HepG2 (cell line): ENCODE results near the gene TTC4. TPM values are rescaled to one million over a fixed set of nuclear protein-coding genes. Genes with fewer than 3 reads are reported as not detected.

Source experiments
- ATAC-seq: fragments of 200-7000 bp; cut with Tn5 transposase; 3 replicates; pipeline ENCODE4 v1.9.1; 2020; ENCODE audit warnings: mild to moderate bottlenecking, moderate library complexity
- BruUV-seq: library from RNA; stranded (reverse); fragments of 400-500 nt; replicated peaks from 2 replicates; lab custom pipeline; 2021; lab: Mats Ljungman, UMichigan
- CTCF ChIA-PET: fragments of 300-600 bp; formaldehyde crosslinking; extraction: SDS; loops from one replicate; lab custom pipeline; 2021; ENCODE audit warnings: low total read pairs, inconsistent platforms, low intra/inter-chr PET ratio; lab: Yijun Ruan, JAX
- POLR2A ChIA-PET: fragments of 350-600 bp; sonication (Branson Sonifier 250); formaldehyde crosslinking; loops from one replicate; lab custom pipeline; 2020; ENCODE audit warnings: antibody characterized with exemption, inconsistent platforms; lab: Yijun Ruan, JAX
- DNase-seq: peaks from one replicate; pipeline ENCODE4 v3.0.0-alpha.2; 2015; ENCODE audit warnings: low spot score
- FAIRE-seq: peaks from 3 replicates; lab custom pipeline; 2011; peaks lifted over from hg19 to GRCh38; lab: Jason Lieb, UNC
- H2AFZ ChIP-seq: one replicate; pipeline ENCODE4 v1.6.1; 2011; ENCODE audit warnings: low read length, inconsistent platforms
- H3K27ac ChIP-seq: fragments of 300-600 bp; 3 replicates; pipeline ENCODE4 v1.8.0; 2011; ENCODE audit warnings: mixed run types, mild to moderate bottlenecking, mixed read lengths, low read length, inconsistent platforms; ENCODE audit not compliant: insufficient read depth; ENCODE audit errors: extremely low read length
- H3K27me3 ChIP-seq, 2 experiments: fragments of 200-600 bp in 1 of 2; 2 replicates in 1 of 2; 3 replicates in 1 of 2; pipeline versions ENCODE4 v1.6.0 to v1.8.0; 2011; ENCODE audit warnings: low read length in 2 of 2, mild to moderate bottlenecking in 2 of 2, moderate library complexity in 2 of 2, inconsistent platforms in 1 of 2; ENCODE audit not compliant: insufficient read depth in 2 of 2, control insufficient read depth in 1 of 2
- H3K36me3 ChIP-seq, 2 experiments: fragments of 200-600 bp in 1 of 2; replicated peaks in 1 of 2; 2 replicates in 1 of 2; 3 replicates in 1 of 2; pipeline versions ENCODE4 v1.5.1 to v1.8.0; 2011; ENCODE audit warnings: low read length in 2 of 2, inconsistent platforms in 1 of 2; ENCODE audit not compliant: insufficient read depth in 2 of 2, control insufficient read depth in 1 of 2
- H3K4me1 ChIP-seq: 2 replicates; pipeline ENCODE4 v1.5.1; 2012; ENCODE audit warnings: low read length, inconsistent platforms; ENCODE audit not compliant: insufficient read depth
- H3K4me2 ChIP-seq: 2 replicates; pipeline ENCODE4 v1.6.0; 2011; ENCODE audit warnings: low read depth, low read length, inconsistent platforms
- H3K4me3 ChIP-seq, 3 experiments: fragments of 200-600 bp in 1 of 3; sonication (generic), shearing (Covaris generic) in 1 of 3; replicated peaks in 1 of 3; 2 replicates each; pipeline ENCODE4 v1.5.1; 2011 to 2016; ENCODE audit warnings: low read length in 3 of 3, inconsistent platforms in 2 of 3, low read depth in 2 of 3, mild to moderate bottlenecking in 2 of 3, control low read depth in 1 of 3, mixed read lengths in 1 of 3; ENCODE audit not compliant: insufficient read depth in 1 of 3
- H3K79me2 ChIP-seq: one replicate; pipeline ENCODE4 v1.6.1; 2011; ENCODE audit warnings: low read length, inconsistent platforms; ENCODE audit not compliant: insufficient read depth
- H3K9ac ChIP-seq: 2 replicates; pipeline ENCODE4 v1.6.0; 2011; ENCODE audit warnings: mild to moderate bottlenecking, low read depth, low read length, inconsistent platforms; ENCODE audit not compliant: insufficient read depth
- H3K9me3 ChIP-seq: 2 replicates; pipeline ENCODE4 v1.5.1; 2012; ENCODE audit warnings: mild to moderate bottlenecking, low read length
- H4K20me1 ChIP-seq: 2 replicates; pipeline ENCODE4 v1.6.0; 2011; ENCODE audit warnings: inconsistent platforms, mild to moderate bottlenecking, low read length, moderate library complexity; ENCODE audit not compliant: insufficient read depth
- AGO2 ChIP-seq: fragments of 200-400 bp; formaldehyde crosslinking; optimal IDR thresholded peaks from 2 replicates; pipeline ENCODE3; 2017; ENCODE audit warnings: mild to moderate bottlenecking, low read depth, low read length, moderate library complexity
- CAMTA2 ChIP-seq: sonication (generic); formaldehyde crosslinking; IDR thresholded peaks from 2 replicates; pipeline ENCODE4 v1.4.0; 2020; ENCODE audit warnings: mild to moderate bottlenecking, missing genetic modification reagents, borderline replicate concordance
- ERF ChIP-seq: IDR thresholded peaks from 2 replicates; pipeline ENCODE4 v1.6.1; 2018; ENCODE audit warnings: missing biosample characterization, missing genetic modification reagents
- FLYWCH1 ChIP-seq: sonication (generic); formaldehyde crosslinking; IDR thresholded peaks from 2 replicates; pipeline ENCODE4 v1.8.1; 2023; ENCODE audit warnings: mild to moderate bottlenecking, missing genetic modification reagents
- GATAD1 ChIP-seq: IDR thresholded peaks from 2 replicates; pipeline ENCODE4 v1.6.1; 2016; ENCODE audit warnings: missing genetic modification reagents, missing compliant biosample characterization
- KLF15 ChIP-seq: sonication (generic); formaldehyde crosslinking; IDR thresholded peaks from 2 replicates; pipeline ENCODE4 v1.8.1; 2023; ENCODE audit warnings: borderline replicate concordance, mild to moderate bottlenecking, inconsistent platforms, missing genetic modification reagents, mixed read lengths
- MXD4 ChIP-seq: IDR thresholded peaks from 2 replicates; pipeline ENCODE4 v1.6.1; 2016; ENCODE audit warnings: mild to moderate bottlenecking, missing biosample characterization, missing genetic modification reagents
- RBFOX2 ChIP-seq: fragments of 200-400 bp; formaldehyde crosslinking; IDR thresholded peaks from 2 replicates; pipeline ENCODE4 v1.6.1; 2017; ENCODE audit warnings: low read depth, mild to moderate bottlenecking, low read length
- ZBTB40 ChIP-seq, 2 experiments: fragments of 450-650 bp in 1 of 2; sonication (generic) in 1 of 2; formaldehyde crosslinking in 1 of 2; IDR thresholded peaks; 2 replicates each; pipeline versions ENCODE4 v1.6.1 to v1.8.0; 2016 to 2022; ENCODE audit warnings: antibody characterized with exemption in 1 of 2, mild to moderate bottlenecking in 1 of 2, missing genetic modification reagents in 1 of 2
- ZFAT ChIP-seq: sonication (generic); formaldehyde crosslinking; conservative IDR thresholded peaks from 2 replicates; pipeline ENCODE4 v1.8.1; 2023; ENCODE audit warnings: missing genetic modification reagents, inconsistent platforms
- ZNF331 ChIP-seq: sonication (generic); formaldehyde crosslinking; IDR thresholded peaks from 2 replicates; pipeline ENCODE4 v1.4.0; 2020; ENCODE audit warnings: missing genetic modification reagents
- ZNF33A ChIP-seq: sonication (generic); formaldehyde crosslinking; IDR thresholded peaks from 2 replicates; pipeline ENCODE4 v1.5.1; 2020; ENCODE audit warnings: missing genetic modification reagents, mild to moderate bottlenecking, moderate library complexity, borderline replicate concordance
- ZNF501 ChIP-seq: sonication (generic); formaldehyde crosslinking; IDR thresholded peaks from 2 replicates; pipeline ENCODE4 v1.5.1; 2020; ENCODE audit warnings: mild to moderate bottlenecking, moderate library complexity, missing genetic modification reagents
- WGBS: methylation state at CpG from one replicate; pipeline ENCODE4 v1.1.6; 2017; ENCODE audit warnings: low lambda C conversion rate; 5-methylcytosine and 5-hydroxymethylcytosine counted together
- in situ Hi-C: cut with HindIII; loops from 2 replicates; pipeline ENCODE4 v1.10.0; 2017; ENCODE audit warnings: low pct_unique_long_range_greater_than_20kb; ENCODE audit not compliant: extremely low pct_ligation_motif_present
- intact Hi-C: fragments of 100-400 bp; cut with micrococcal nuclease; formaldehyde crosslinking; loops from one replicate; pipeline ENCODE4 v1.10.0; 2022; ENCODE audit not compliant: unreplicated experiment
- polyA plus RNA-seq, 8 experiments: library from polyadenylated mRNA; depleted of rRNA in 3 of 8; stranded (reverse) in 7 of 8; unstranded in 1 of 8; fragments of >200 nt; fragmentation: Illumina TruSeq in 4 of 8; extraction: Trizol in 4 of 8; gene quantifications; 2 replicates each; pipeline versions ENCODE4 v1.2.1 to v1.2.3, GENCODE V29; 2011 to 2016; ENCODE audit warnings: low read depth in 4 of 8, missing spikeins in 1 of 8, mixed read lengths in 1 of 8; ENCODE audit not compliant: insufficient read depth in 1 of 8
- total RNA-seq, 5 experiments: library from RNA; depleted of rRNA; stranded (reverse); fragments of >200 nt; fragmentation: Illumina TruSeq; extraction: Trizol; gene quantifications; 2 replicates each; pipeline ENCODE4 v1.2.3, GENCODE V29; 2016; ENCODE audit warnings: low read depth in 1 of 5

The TTC4 gene
- total and polyA plus RNA-seq, 2 of the 13 experiments (the other 11 are each of a cell fraction or from before 2014, with no cell fraction given), result 13.1 to 24.7 TPM

- Histone ChIP-seq H3K9ac (no peak overlapping the region), H3K27ac (no peak overlapping the region), H3K4me1 (no peaks in the 10 kb centered on the region), H3K79me2 (no peaks in the 10 kb centered on the region), H3K9me3 (no peaks in the 10 kb centered on the region), H3K36me3 (no peaks in the 10 kb centered on the region), H4K20me1 (no peaks in the 10 kb centered on the region), H3K4me3 (no peak overlapping the region), H3K4me2 (no peak overlapping the region), H3K27me3 (peaks cover 0 to 16% of the 10 kb centered on the region in 2 experiments; a peak in 2 of 5 replicates), H2AFZ (no peak overlapping the region)
- POLR2A ChIA-PET, result no interaction called here
- in situ Hi-C loops (no loop called here), intact Hi-C loops (no loop called here)
- CTCF ChIA-PET, result no interaction called here
- BruUV-seq, result no TSS peak
- FAIRE-seq, result no peak
- TF ChIP-seq ZNF501 (CRISPR knock-in tag) (no peak), FLYWCH1 (CRISPR knock-in tag) (no peak), ZFAT (no peak), MXD4 (CRISPR knock-in tag) (no peak), ZNF331 (CRISPR knock-in tag) (no peak), CAMTA2 (no peak), AGO2 (no peak), GATAD1 (CRISPR knock-in tag) (no peak), KLF15 (CRISPR knock-in tag) (no peak), RBFOX2 (no peak), ERF (CRISPR knock-in tag) (no peak), ZNF33A (CRISPR knock-in tag) (no peak), ZBTB40 (IDR thresholded peaks at IDR 0.05) (no peak), ZBTB40 (CRISPR knock-in tag; IDR thresholded peaks at IDR 0.05) (no peak)
- 50% methylated on average over 8 of the region's 9 CpGs for WGBS
- no peak for DNase-seq
- ATAC-seq, result no peak
Observed at GRCh38 chr1:54701066-54701465, 14.6 kb upstream of the TTC4 start.
